ENCODE measurements around the gene MMP11.
A peak's percentile ranks its signal among the peaks of the same experiment; 100 is the strongest.

MMP11 gene

GRCh38 chr22:23781511-23782183 is 9.0 kb downstream of the MMP11 start:
- DNase-seq = no peak

DNA sequence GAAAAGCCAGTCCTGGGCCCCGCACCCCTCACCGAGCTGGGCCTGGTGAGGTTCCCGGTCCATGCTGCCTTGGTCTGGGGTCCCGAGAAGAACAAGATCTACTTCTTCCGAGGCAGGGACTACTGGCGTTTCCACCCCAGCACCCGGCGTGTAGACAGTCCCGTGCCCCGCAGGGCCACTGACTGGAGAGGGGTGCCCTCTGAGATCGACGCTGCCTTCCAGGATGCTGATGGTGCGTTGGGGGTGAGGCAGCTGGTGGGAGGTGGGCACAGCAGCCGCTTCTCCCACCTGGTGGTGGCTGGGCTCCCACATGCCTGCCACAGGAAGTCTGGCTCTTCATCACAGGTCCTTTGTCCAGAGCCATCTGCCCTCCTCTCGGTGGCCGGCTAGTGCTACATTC is 9.6 kb downstream of the MMP11 start:
- no peak for DNase-seq

DNA sequence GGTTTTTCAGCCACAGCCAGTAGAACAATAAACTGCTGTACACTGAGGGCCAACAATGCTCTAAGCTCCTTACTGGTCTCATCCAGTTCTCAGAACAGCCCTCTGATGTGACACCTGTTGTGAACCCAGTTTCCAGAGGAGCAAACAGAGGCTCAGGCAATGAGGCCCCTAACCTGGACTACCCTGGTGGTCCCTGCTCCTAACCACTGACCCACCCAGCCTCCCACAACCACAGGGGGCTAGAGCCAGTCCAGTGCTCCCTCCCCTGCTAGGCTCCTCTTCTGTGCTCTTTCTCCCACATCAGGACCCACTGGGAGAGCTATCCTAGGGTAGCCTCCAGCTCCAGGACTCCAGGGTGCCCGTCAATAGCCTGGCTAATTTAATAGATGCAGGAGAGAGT is 10.1 kb downstream of the MMP11 start:
- DNase-seq = no peak

DNA sequence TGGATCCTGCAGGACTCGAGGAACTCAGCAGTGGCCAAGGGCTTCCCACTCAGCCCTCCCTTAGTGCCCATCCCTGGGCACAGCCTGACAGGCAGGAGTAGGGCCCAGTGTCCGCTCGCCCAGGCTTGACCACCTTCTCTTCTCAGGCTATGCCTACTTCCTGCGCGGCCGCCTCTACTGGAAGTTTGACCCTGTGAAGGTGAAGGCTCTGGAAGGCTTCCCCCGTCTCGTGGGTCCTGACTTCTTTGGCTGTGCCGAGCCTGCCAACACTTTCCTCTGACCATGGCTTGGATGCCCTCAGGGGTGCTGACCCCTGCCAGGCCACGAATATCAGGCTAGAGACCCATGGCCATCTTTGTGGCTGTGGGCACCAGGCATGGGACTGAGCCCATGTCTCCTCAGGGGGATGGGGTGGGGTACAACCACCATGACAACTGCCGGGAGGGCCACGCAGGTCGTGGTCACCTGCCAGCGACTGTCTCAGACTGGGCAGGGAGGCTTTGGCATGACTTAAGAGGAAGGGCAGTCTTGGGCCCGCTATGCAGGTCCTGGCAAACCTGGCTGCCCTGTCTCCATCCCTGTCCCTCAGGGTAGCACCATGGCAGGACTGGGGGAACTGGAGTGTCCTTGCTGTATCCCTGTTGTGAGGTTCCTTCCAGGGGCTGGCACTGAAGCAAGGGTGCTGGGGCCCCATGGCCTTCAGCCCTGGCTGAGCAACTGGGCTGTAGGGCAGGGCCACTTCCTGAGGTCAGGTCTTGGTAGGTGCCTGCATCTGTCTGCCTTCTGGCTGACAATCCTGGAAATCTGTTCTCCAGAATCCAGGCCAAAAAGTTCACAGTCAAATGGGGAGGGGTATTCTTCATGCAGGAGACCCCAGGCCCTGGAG is 10.9 kb downstream of the MMP11 start:
- DNase-seq = no peak

- DNase-seq = no peak
Observed at GRCh38 chr22:23784215-23784732, 11.6 kb downstream of the MMP11 start.

DNA sequence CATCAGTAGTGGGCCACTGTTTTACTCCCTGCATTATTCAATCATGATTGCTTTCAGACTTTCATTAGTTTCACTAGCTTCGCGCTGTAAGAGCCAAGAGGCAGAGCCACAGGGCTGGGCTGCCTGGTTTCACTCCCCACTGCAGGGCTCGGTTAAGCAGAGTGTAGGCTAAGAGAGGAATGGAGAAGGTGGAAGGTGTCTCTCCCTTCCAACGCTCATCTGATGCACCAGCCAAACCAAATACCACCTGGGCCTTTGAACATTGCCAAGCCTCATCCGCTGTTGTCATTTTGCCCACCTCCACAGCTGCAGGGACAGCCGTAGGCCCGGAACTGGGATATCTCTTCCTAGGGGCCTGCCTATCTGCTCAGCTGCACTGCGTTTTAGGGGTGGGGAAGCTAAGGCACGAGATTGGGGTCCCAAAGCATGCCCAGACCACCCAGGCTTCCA is 13.6 kb downstream of the MMP11 start:
- DNase-seq = no peak

- peak; percentile 90 for DNase-seq
Observed at GRCh38 chr22:23786752-23787599, 14.3 kb downstream of the MMP11 start, which contains the start of gene SMARCB1. Gene SMARCB1 (plus strand): TSS chr22:23786966. CDS start chr22:23787170, 204 bp downstream.

DNA sequence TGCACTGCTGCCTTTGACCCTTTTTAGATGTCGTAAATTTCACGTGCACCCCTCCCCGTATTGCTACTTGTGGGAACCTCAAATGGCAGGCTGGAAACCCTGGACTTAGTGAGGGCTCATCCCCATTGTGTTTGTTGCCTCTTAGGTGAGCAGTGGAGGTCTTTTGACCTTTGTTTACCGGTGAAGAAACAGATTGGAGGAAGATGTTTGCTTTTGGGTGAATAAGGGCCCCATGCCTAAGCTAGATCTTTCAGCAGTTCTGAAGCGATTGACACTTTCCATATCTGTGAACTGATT is 14.9 kb downstream of the MMP11 start:
- no peak for DNase-seq

GRCh38 chr22:23787910-23788309 is 15.3 kb downstream of the MMP11 start:
- DNase-seq = no peak

- no peak for DNase-seq
Observed at GRCh38 chr22:23789121-23789520, 16.5 kb downstream of the MMP11 start.

DNA sequence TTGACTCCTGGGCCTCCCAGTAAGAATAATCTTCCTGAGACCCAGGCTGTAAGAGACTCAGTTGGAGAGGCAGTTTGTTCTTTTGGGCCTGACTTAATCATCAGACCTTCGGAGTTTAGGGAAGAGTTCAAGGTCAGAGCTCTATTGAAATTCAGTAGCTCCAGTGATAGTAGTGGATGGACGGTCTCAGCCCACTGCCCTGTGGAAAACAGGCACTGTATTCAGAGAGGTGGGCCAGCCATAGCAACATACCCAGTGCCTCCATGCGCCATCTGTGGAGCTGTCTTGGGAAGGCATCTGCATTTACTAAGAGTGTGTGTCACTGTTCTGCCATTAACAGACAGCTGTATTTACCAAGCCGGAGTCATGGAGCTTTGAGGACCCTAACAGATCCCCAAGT is 17.0 kb downstream of the MMP11 start:
- DNase-seq = no peak

DNA sequence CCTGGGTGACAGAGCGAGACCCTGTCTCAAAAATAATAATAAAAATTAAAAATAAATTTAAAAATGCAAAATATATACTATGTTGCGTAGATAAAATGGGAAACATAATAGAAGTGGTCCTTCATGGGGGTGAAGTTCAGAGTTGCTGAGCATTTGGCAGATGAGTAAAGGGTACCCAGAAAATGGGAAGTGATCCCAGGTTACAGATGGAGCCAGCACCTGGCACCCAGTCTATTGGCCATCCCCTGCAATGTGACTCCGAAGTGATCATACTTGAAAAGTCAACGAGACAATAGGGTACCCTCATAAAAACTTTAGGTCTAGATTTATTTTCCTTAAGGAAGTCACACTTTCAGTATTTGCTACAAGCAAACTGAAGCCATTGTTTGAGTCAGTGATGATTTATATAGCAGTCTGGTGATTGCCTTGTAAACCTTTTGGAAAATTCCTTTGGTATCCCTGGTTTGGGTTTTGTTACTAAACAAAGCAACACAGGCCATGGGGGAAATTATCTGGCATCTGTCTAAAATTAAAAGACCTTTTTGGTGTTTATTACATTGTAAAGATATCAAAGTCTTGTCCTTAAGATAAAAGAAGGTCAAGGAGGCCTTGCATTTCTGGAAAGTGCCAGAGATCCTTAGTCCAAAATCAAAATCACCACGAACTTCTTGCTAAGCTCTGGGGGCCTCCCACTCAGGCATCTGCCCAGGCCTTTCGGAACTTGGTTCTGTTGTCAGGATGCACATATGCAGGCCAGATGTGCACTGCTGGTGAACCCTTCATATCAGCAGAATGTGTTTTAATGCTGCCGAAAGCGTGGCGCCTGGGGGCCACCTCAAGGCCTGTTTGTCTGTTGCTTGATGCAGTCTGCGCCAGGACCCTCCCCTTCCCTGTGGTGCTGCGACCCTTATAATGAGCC is 18.4 kb downstream of the MMP11 start:
- no peak for DNase-seq

DNA sequence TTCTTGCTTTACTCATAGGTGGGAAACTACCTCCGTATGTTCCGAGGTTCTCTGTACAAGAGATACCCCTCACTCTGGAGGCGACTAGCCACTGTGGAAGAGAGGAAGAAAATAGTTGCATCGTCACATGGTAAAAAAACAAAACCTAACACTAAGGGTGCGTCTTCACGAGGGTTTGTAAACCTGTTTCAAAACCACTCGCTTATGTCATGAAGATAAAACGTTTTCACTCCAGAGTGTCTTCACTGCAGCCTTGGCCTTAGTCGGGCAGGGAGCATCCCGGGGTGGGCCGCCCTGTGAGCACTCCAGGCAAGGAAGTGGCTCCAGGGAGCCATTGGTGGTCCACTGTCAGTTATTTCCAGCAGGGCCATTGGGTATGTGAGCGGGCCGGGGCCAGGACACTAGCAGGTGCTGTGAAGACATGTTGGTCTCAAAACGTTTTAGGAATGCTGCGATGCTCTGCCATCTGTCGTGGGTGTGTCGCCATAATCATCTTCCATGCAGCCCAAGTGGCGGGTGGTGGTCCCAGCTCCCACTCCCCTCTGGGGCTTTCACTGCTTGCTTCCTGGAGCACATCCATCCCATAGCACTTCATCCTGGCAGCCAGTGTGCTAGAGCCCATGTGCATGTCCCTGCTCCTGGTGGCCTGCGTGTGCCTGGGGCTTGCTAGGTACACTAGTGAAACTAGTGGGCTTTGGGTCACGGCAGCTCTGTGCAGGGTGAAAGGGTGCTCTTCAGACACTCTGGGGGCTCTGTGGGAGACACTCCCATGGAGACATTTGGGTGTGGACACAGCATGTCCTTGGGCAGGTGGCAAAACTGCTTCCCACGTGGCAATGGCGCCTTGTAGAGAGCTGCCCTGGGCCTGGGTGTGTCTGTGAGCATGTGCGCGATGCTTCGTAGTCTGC is 19.3 kb downstream of the MMP11 start:
- DNase-seq = no peak

DNA sequence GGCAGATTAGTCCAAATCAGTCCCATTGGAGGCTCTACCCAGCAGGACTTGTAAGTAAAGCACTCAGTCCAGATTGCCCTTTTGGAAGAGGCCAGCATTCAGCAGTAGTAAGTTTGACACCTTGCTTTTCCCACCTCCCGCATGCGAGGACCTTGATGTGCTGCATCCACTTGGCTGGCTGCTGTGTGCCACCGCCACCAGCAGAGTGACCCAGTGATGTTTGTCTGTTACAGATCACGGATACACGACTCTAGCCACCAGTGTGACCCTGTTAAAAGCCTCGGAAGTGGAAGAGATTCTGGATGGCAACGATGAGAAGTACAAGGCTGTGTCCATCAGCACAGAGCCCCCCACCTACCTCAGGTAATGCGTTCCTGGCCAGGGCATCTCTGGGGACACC is 20.7 kb downstream of the MMP11 start:
- no peak for DNase-seq

DNA sequence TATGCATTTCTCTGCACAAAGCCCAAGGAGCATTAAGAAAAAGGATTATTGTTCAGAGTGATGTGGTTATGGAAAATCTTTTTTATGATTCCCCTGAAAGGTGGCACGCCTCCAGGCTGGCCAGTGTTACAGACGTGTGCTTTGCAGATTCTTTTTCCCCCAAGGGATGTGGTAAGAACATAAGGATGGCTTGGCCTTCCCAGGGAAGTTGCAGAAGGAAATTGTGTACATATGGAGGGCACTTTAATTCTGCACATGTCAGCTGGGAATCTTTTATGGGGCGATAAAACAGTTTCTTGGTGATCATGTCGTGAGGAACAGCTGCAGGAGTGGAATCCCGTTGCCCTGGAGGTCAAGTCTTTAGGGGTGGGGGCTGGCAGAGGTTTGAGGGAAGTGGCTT is 23.8 kb downstream of the MMP11 start:
- no peak for DNase-seq

DNA sequence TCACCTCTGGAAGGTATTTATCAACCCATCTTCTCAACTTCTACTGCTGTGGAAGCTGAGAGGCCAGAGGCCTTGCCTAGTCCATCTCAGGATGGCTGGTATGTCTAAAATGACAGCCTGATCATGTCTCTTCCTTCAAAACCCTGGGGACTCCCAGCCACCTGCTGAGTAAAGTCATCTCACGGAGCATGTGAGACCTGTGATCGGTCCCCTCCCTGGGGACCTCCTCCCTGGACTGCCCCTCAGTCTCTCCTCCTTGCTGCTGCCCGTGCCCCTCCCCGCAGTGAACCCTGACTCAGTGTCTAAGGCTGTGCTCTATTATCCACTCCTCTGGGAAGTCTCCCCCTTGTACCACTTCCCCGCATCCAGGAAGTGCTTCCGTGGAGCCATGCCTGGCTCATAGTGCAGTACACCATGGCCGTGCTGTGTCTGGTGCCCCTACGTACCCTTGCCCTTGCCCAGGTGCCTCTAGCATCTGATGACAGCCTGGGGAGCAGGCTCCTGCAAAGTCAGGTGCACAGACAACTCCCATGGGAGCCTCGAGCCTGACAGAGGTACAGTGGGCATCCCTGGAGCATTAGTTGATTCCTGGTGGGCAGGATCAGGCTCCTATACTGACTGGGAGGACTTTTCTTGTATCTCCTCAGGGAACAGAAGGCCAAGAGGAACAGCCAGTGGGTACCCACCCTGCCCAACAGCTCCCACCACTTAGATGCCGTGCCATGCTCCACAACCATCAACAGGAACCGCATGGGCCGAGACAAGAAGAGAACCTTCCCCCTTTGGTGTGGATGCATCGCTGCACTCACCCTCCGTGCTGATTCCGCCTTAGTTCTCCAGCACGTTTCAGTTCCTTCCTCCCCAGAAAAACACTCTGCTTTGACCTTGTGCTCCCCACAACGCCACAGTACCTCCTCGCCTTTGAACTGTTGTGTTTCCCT is 27.9 kb downstream of the MMP11 start:
- DNase-seq = no peak

DNA sequence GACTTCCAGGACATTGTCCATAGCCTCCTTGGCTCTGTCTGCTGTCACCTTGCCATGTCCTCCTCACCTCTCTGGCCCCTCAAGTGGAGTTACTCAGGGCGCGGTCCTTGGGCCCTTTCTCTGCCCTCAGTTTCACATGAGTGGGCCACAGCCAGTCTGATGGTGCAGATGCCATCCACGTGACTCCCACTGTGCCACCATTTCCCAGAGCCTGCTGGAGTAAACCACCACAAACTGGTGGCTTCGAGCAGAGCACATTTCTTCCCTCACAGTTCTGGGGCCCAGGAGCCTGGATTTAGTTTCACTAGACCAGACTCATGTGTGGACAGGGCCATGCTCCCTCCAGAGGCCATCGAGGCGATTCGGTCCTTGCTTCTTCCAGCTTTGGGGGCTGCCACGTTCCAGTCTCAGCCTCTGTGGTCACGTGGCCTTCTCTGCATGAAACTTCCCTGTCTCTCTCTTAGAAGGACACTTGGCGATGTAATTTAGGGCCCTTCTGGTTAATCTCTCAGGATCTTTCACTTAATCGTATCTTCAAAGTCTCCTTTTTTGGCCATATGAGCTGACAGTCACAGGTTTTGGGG is 28.7 kb downstream of the MMP11 start:
- DNase-seq = no peak

GRCh38 chr22:23801886-23802377 is 29.3 kb downstream of the MMP11 start:
- no peak for DNase-seq

All from activated T-cell treated with anti-CD3 and anti-CD28 coated beads for 4 hours (primary cell).